Trophoblast cell (in vitro differentiated cells and primary cell): ENCODE measurements around the gene GPD1L.

Experiments used
- DNase-seq, 2 donors: peaks; one replicate each; pipeline ENCODE4 v3.0.0-alpha.2; 2016
- H2AFZ ChIP-seq: 2 replicates; pipeline ENCODE4 v1.6.1; 2013; ENCODE audit warnings: low read length, moderate library complexity, mild to moderate bottlenecking; ENCODE audit not compliant: insufficient read depth, poor library complexity
- H2AK5ac ChIP-seq: 2 replicates; pipeline ENCODE4 v1.6.1; 2013; ENCODE audit warnings: mild to moderate bottlenecking, low read length
- H2BK120ac ChIP-seq: 2 replicates; pipeline ENCODE4 v1.6.1; 2013; ENCODE audit warnings: low read length, mild to moderate bottlenecking, moderate library complexity; ENCODE audit not compliant: insufficient read depth, poor library complexity
- H2BK12ac ChIP-seq: 2 replicates; pipeline ENCODE4 v1.6.1; 2013; ENCODE audit warnings: mild to moderate bottlenecking, low read length, moderate library complexity
- H2BK5ac ChIP-seq: 2 replicates; pipeline ENCODE4 v1.6.1; 2013; ENCODE audit warnings: low read length, low read depth, moderate library complexity, mild to moderate bottlenecking; ENCODE audit not compliant: poor library complexity
- H3K14ac ChIP-seq: 2 replicates; pipeline ENCODE4 v1.6.1; 2013; ENCODE audit warnings: mild to moderate bottlenecking, low read length
- H3K18ac ChIP-seq: 2 replicates; pipeline ENCODE4 v1.6.1; 2013; ENCODE audit warnings: mild to moderate bottlenecking, low read length
- H3K23ac ChIP-seq: 2 replicates; pipeline ENCODE4 v1.6.1; 2013; ENCODE audit warnings: low read length
- H3K27ac ChIP-seq: 2 replicates; pipeline ENCODE4 v1.5.1; 2013; ENCODE audit warnings: low read depth, mild to moderate bottlenecking, inconsistent platforms, low read length, moderate library complexity
- H3K27me3 ChIP-seq: 2 replicates; pipeline ENCODE4 v1.6.1; 2013; ENCODE audit warnings: inconsistent platforms, mild to moderate bottlenecking, low read length, moderate library complexity; ENCODE audit not compliant: insufficient read depth
- H3K36me3 ChIP-seq, 2 experiments: 1 replicate in 1 of 2; 2 replicates in 1 of 2; pipeline ENCODE4 v1.6.1; 2013; ENCODE audit warnings: low read length in 2 of 2, mild to moderate bottlenecking in 2 of 2, moderate library complexity in 1 of 2; ENCODE audit not compliant: insufficient read depth in 2 of 2, control insufficient read depth in 1 of 2
- H3K4ac ChIP-seq: 2 replicates; pipeline ENCODE4 v1.6.1; 2013; ENCODE audit warnings: low read depth, mild to moderate bottlenecking, low read length, moderate library complexity
- H3K4me1 ChIP-seq, 2 experiments: 1 replicate in 1 of 2; 2 replicates in 1 of 2; pipeline ENCODE4 v1.6.1; 2013; ENCODE audit warnings: low read length in 2 of 2, mild to moderate bottlenecking in 2 of 2, moderate library complexity in 1 of 2; ENCODE audit not compliant: insufficient read depth in 2 of 2, control insufficient read depth in 1 of 2
- H3K4me2 ChIP-seq: 2 replicates; pipeline ENCODE4 v1.6.1; 2013; ENCODE audit warnings: inconsistent platforms, mild to moderate bottlenecking, low read length, moderate library complexity
- H3K4me3 ChIP-seq: 2 replicates; pipeline ENCODE4 v1.5.1; 2013; ENCODE audit warnings: mild to moderate bottlenecking, low read depth, low read length, inconsistent platforms
- H3K79me1 ChIP-seq: one replicate; pipeline ENCODE4 v1.6.1; 2013; ENCODE audit warnings: low read length
- H3K79me2 ChIP-seq: 2 replicates; pipeline ENCODE4 v1.6.1; 2013; ENCODE audit warnings: low read length, mild to moderate bottlenecking; ENCODE audit not compliant: control insufficient read depth, insufficient read depth, poor library complexity
- H3K9ac ChIP-seq: 2 replicates; pipeline ENCODE4 v1.6.1; 2013; ENCODE audit warnings: mild to moderate bottlenecking, low read length
- H3K9me3 ChIP-seq: 2 replicates; pipeline ENCODE4 v1.6.1; 2013; ENCODE audit warnings: low read depth, mild to moderate bottlenecking, control low read depth, inconsistent platforms, low read length; ENCODE audit not compliant: insufficient read depth
- H4K12ac ChIP-seq: 2 replicates; pipeline ENCODE4 v1.6.1; 2013; ENCODE audit warnings: low read depth, mild to moderate bottlenecking, low read length, moderate library complexity
- H4K8ac ChIP-seq: 2 replicates; pipeline ENCODE4 v1.6.1; 2013; ENCODE audit warnings: low read depth, mild to moderate bottlenecking, low read length, moderate library complexity
- H4K91ac ChIP-seq: one replicate; pipeline ENCODE4 v1.6.1; 2013; ENCODE audit warnings: low read depth, mild to moderate bottlenecking, low read length, moderate library complexity
- whole genome bisulfite sequencing: extraction: QIAGEN DNeasy Blood & Tissue Kit; methylation state at CpG from one replicate; pipeline ENCODE4 v1.1.7; 2013; ENCODE audit warnings: missing lambda C conversion rate; ENCODE audit not compliant: insufficient read length, insufficient coverage; ENCODE audit errors: extremely low coverage; 5-methylcytosine and 5-hydroxymethylcytosine counted together

The GPD1L gene

DNA sequence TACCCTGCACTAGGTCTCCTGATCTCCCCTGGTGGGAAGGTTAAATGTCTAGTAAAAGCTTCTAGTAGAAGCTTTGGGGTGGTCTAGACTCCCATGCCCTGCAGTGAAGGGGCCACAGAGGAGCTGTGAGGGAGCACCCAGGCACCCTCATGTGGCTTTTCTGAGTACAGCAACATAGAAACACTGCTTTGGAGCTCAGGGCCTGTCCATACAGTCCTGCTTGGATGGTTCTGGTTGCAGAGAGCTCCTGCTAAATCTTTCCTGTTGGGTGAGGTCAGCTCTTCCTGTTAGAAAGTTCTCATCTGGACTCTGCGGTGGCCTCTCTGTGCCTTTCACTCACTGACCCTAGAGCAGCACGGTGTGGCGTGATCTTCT is 47.8 kb downstream of the GPD1L start:
- Histone ChIP-seq H3K14ac (no peak overlapping the region), H3K4me3 (no peak overlapping the region), H2AK5ac (no peak overlapping the region), H2BK5ac (no peak overlapping the region), H4K12ac (no peak overlapping the region), H3K27me3 (no peaks in the 10 kb centered on the region), H3K9me3 (peaks cover 2% of the 10 kb centered on the region), H2BK12ac (no peak overlapping the region), H3K79me2 (no peaks in the 10 kb centered on the region), H3K4me2 (no peak overlapping the region), H3K27ac (no peak overlapping the region), H2AFZ (no peak overlapping the region), H3K36me3 (no peaks in the 10 kb centered on the region), H3K9ac (no peak overlapping the region), H3K4me1 (no peaks in the 10 kb centered on the region), H2BK120ac (no peak overlapping the region), H4K8ac (no peak overlapping the region), H4K91ac (no peak overlapping the region), H3K23ac (no peak overlapping the region), H3K4ac (no peak overlapping the region), H3K79me1 (no peaks in the 10 kb centered on the region), H3K18ac (no peak overlapping the region)
- DNase-seq: peak in 1 of 2 donors; percentile 21
- no CpG with 5 or more reads among the region's 3 CpGs for WGBS

DNA sequence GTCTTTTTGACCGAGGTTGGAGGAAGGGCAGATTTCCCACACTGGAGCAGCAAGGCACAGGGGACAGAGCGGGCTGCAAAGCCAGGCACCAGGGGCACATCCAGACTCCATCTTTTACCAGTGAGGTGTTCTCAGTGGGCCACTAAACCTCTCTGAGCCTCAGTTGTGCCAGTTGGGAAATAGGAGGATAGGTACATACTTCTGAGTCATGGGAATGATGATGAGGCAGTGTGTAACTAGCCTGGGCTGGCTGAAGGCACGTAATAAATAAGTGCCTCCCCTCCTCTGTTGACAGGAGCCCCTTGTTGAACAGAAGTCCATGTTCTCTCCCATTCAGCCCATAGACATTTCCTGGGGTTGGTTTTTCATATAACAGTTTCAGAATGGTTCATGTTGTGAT is 48.7 kb downstream of the GPD1L start:
- Histone ChIP-seq H3K14ac (no peak overlapping the region), H3K18ac (no peak overlapping the region), H3K79me1 (no peaks in the 10 kb centered on the region), H4K8ac (no peak overlapping the region), H2AFZ (no peak overlapping the region), H3K36me3 (no peaks in the 10 kb centered on the region), H3K9ac (no peak overlapping the region), H3K4me3 (no peak overlapping the region), H4K91ac (no peak overlapping the region), H2AK5ac (no peak overlapping the region), H3K4me2 (no peak overlapping the region), H4K12ac (no peak overlapping the region), H3K23ac (no peak overlapping the region), H2BK12ac (no peak overlapping the region), H3K27ac (no peak overlapping the region), H3K79me2 (no peaks in the 10 kb centered on the region), H3K27me3 (no peaks in the 10 kb centered on the region), H2BK5ac (no peak overlapping the region), H3K4me1 (no peaks in the 10 kb centered on the region), H3K9me3 (peaks cover 2% of the 10 kb centered on the region), H2BK120ac (no peak overlapping the region), H3K4ac (no peak overlapping the region)
- no CpG with 5 or more reads among the region's 3 CpGs for WGBS
- no peak for DNase-seq

- no peak overlapping the region for H2BK5ac ChIP-seq
- no peak overlapping the region for H3K14ac ChIP-seq
- H3K4me3 ChIP-seq: no peak overlapping the region
- H2AFZ ChIP-seq: no peak overlapping the region
- H3K9ac ChIP-seq: no peak overlapping the region
- H2BK120ac ChIP-seq: no peak overlapping the region
- H3K18ac ChIP-seq: no peak overlapping the region
- no peaks in the 10 kb centered on the region for H3K27me3 ChIP-seq
- H4K8ac ChIP-seq: no peak overlapping the region
- no peak overlapping the region for H4K91ac ChIP-seq
- H3K23ac ChIP-seq: no peak overlapping the region
- peaks cover 2% of the 10 kb centered on the region for H3K9me3 ChIP-seq
- no peak overlapping the region for H3K27ac ChIP-seq
- no peaks in the 10 kb centered on the region for H3K79me2 ChIP-seq
- H2AK5ac ChIP-seq: no peak overlapping the region
- WGBS: no CpG with 5 or more reads among the region's 7 CpGs
- no peak overlapping the region for H3K4me2 ChIP-seq
- no peak overlapping the region for H4K12ac ChIP-seq
- H3K4me1 ChIP-seq: no peaks in the 10 kb centered on the region
- DNase-seq: no peak
- H2BK12ac ChIP-seq: no peak overlapping the region
- no peaks in the 10 kb centered on the region for H3K36me3 ChIP-seq
- no peak overlapping the region for H3K4ac ChIP-seq
- H3K79me1 ChIP-seq: no peaks in the 10 kb centered on the region
Measured at GRCh38 chr3:32157600-32158264, 51.3 kb downstream of the GPD1L start.

DNA sequence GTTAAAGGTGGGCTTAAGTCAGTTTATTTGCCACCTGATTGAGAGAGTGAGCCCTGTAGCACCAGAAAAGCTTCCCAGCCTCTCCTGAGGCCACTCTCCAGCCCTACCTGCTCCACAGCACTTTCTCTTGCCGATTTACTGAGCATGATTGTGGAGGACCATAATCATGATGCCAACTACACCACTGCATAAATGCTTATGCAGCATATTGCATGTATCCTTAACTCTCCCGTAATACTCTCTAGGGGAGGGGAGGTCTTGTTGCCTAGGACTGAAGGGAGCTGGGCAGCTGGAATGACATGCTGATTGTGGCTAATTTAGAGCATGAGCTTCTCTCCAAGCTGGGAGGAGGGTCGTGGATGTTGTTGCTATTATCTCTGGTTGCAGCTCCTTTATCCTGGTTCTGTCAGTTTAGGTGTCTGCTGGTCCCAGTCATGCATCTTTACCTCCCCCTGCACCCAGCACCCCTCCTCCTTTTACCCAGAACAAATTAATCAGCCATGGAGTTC is 54.3 kb downstream of the GPD1L start:
- H4K12ac ChIP-seq: no peak overlapping the region
- H3K79me2 ChIP-seq: no peaks in the 10 kb centered on the region
- H3K9me3 ChIP-seq: no peaks in the 10 kb centered on the region
- H2AK5ac ChIP-seq: no peak overlapping the region
- no peak overlapping the region for H3K23ac ChIP-seq
- H2AFZ ChIP-seq: no peak overlapping the region
- WGBS: no CpG with 5 or more reads among the region's 3 CpGs
- DNase-seq: no peak
- H3K4me1 ChIP-seq: no peaks in the 10 kb centered on the region
- H2BK120ac ChIP-seq: no peak overlapping the region
- no peaks in the 10 kb centered on the region for H3K36me3 ChIP-seq
- H3K4ac ChIP-seq: no peak overlapping the region
- no peak overlapping the region for H3K14ac ChIP-seq
- no peak overlapping the region for H3K27ac ChIP-seq
- H4K8ac ChIP-seq: no peak overlapping the region
- H3K79me1 ChIP-seq: no peaks in the 10 kb centered on the region
- no peak overlapping the region for H3K9ac ChIP-seq
- no peak overlapping the region for H3K18ac ChIP-seq
- H3K4me2 ChIP-seq: no peak overlapping the region
- H4K91ac ChIP-seq: no peak overlapping the region
- no peaks in the 10 kb centered on the region for H3K27me3 ChIP-seq
- no peak overlapping the region for H2BK5ac ChIP-seq
- no peak overlapping the region for H3K4me3 ChIP-seq
- no peak overlapping the region for H2BK12ac ChIP-seq
